ENCODE measurements around the gene CCDC40. TPM values are rescaled to one million over a fixed set of nuclear protein-coding genes. Genes with fewer than 3 reads are reported as not detected.

The CCDC40 gene
- total and polyA plus RNA-seq, 9 of the 15 experiments (the other 6 are each of a cell fraction or from before 2014, with no cell fraction given), result 0.07 to 0.33 TPM; not detected in 7

DNA sequence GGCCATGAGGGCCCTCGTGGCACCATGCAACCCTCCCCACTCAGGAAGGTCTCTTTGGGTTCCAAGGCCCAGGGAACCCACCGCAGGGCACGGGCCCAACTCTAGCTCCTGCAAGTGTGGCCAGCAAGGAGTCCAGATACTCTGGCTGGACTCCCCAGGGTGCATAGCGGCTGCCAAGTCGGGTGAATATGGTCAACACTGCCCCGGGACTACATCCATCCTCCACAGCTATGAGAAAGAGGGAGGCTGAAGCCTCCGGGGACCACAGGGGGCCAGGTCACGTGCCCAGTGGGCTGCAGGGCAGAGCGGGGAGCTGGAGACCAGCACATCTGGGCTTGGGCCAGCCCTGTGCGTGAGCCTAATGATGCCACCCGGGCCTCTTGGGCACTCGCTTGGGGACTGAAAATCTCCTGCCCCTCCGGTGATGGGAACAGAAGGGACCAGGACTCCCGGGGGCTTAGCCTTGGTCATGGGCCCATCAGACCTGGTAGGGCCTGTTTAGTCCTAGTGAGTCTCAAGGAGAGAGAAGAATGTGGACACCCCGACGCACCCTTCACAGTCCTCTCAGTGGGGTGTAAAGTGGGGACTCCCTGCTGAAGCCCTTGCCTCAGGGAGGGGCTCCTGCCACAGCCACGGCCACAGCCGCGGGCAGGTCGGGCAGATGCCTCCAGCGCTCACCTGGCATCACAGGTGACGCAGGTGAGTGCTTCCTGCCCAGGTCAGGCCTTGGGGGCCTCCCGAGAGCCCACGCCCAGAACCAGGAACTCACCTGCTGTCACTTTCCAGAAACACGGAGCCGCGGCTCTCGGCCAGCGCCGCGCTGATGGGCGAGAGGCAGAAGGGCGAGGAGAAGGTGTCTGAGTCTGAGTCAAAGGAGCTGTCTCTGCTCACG is 26.8 kb upstream of the CCDC40 start:
- CTCF ChIA-PET (ENCODE audit: low intra/inter-chr PET ratio), result interaction anchor here (0.6 kb wide), 1 partner anchor 631 kb away, joined by 3 read pairs; no protein-coding TSS in a partner anchor
- Histone ChIP-seq H4K20me1 (replicated peaks; ENCODE audit: control insufficient read depth, insufficient read depth, low read length) (peaks cover 7% of the 10 kb centered on the region), H3K9me3 (replicated peaks; ENCODE audit: control insufficient read depth, insufficient read depth, low read depth, low read length) (no peaks in the 10 kb centered on the region), H3K27ac (ENCODE audit: extremely low read depth, low read depth, low read length) (no peak overlapping the region), H3K36me3 (ENCODE audit: control insufficient read depth, insufficient read depth, low read length) (no peaks in the 10 kb centered on the region), H3K9ac (ENCODE audit: insufficient read depth in 1 of 2, low read depth in 2 of 2, low read length in 2 of 2) (no peak overlapping the region; a peak in 1 of 4 replicates), H3K79me2 (ENCODE audit: control insufficient read depth, insufficient read depth, low read length) (no peaks in the 10 kb centered on the region), H3K9me1 (ENCODE audit: control insufficient read depth, insufficient read depth, low read length) (no peaks in the 10 kb centered on the region), H3K27me3 (ENCODE audit: control insufficient read depth in 2 of 2, insufficient read depth in 2 of 2, low read length in 2 of 2) (peaks cover 26 to 84% of the 10 kb centered on the region in 2 experiments), H2AFZ (ENCODE audit: low read depth, low read length) (no peak overlapping the region), H3K4me1 (replicated peaks in 1 of 2; ENCODE audit: control insufficient read depth in 2 of 2, insufficient read depth in 2 of 2, low read length in 2 of 2) (peaks cover 0 to 40% of the 10 kb centered on the region in 2 experiments; a peak in 2 of 5 replicates), H3K4me3 (no peak overlapping the region), H3K4me2 (ENCODE audit: insufficient read depth, low read length) (no peak overlapping the region)
- no peak for ATAC-seq
- intact Hi-C loops (cut with micrococcal nuclease), result loop anchor here (5.0 kb wide), 1 partner anchor 118 kb away; no protein-coding TSS in a partner anchor
- FAIRE-seq, result no peak
- WGBS (ENCODE audit: insufficient coverage, low coverage, missing lambda C conversion rate), result 8% methylated on average over 29 of the region's 34 CpGs
- POLR2A ChIA-PET, result interaction anchor here (0.5 kb wide), 1 partner anchor 171 kb away, joined by 3 read pairs; no protein-coding TSS in a partner anchor
- DNase-seq (ENCODE audit: extremely low read depth in 1 of 4, low spot score in 3 of 4), result no peak
- in situ Hi-C loops (cut with MboI), result no loop called here
- BruUV-seq (replicated peaks), result no TSS peak
- TF ChIP-seq, protein P1, sequence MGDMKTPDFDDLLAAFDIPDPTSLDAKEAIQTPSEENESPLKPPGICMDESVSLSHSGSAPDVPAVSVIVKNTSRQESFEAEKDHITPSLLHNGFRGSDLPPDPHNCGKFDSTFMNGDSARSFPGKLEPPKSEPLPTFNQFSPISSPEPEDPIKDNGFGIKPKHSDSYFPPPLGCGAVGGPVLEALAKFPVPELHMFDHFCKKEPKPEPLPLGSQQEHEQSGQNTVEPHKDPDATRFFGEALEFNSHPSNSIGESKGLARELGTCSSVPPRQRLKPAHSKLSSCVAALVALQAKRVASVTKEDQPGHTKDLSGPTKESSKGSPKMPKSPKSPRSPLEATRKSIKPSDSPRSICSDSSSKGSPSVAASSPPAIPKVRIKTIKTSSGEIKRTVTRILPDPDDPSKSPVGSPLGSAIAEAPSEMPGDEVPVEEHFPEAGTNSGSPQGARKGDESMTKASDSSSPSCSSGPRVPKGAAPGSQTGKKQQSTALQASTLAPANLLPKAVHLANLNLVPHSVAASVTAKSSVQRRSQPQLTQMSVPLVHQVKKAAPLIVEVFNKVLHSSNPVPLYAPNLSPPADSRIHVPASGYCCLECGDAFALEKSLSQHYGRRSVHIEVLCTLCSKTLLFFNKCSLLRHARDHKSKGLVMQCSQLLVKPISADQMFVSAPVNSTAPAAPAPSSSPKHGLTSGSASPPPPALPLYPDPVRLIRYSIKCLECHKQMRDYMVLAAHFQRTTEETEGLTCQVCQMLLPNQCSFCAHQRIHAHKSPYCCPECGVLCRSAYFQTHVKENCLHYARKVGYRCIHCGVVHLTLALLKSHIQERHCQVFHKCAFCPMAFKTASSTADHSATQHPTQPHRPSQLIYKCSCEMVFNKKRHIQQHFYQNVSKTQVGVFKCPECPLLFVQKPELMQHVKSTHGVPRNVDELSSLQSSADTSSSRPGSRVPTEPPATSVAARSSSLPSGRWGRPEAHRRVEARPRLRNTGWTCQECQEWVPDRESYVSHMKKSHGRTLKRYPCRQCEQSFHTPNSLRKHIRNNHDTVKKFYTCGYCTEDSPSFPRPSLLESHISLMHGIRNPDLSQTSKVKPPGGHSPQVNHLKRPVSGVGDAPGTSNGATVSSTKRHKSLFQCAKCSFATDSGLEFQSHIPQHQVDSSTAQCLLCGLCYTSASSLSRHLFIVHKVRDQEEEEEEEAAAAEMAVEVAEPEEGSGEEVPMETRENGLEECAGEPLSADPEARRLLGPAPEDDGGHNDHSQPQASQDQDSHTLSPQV (IDR thresholded peaks at IDR 0.05), result no peak
- TF ChIP-seq, protein P2, sequence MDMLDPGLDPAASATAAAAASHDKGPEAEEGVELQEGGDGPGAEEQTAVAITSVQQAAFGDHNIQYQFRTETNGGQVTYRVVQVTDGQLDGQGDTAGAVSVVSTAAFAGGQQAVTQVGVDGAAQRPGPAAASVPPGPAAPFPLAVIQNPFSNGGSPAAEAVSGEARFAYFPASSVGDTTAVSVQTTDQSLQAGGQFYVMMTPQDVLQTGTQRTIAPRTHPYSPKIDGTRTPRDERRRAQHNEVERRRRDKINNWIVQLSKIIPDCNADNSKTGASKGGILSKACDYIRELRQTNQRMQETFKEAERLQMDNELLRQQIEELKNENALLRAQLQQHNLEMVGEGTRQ (CRISPR knock-in tag; IDR thresholded peaks at IDR 0.05), result peak; percentile 20; the same call in 1 of the 2 replicates
- TF ChIP-seq U2AF1 (optimal IDR thresholded peaks at IDR 0.05; ENCODE audit: low read depth, low read length), result no peak
- no peak for TF ChIP-seq TAF15 (IDR thresholded peaks at IDR 0.05; ENCODE audit: low read depth, low read length)
- no peak for TF ChIP-seq ILK (tag; IDR thresholded peaks at IDR 0.05; ENCODE audit: borderline replicate concordance, low read depth)

Data from K562 (cell line).